OCI-LY1 (cell line): ENCODE data around the gene MAGI2.
"Not testable (repeated sequence)": the region's sequence is repeated elsewhere in the genome, so short reads cannot be mapped to it uniquely, and the experiment has no call there.

Experiments
- H2AFZ ChIP-seq: fragments of 200-600 bp; sonication (generic), shearing (Covaris generic); 2 replicates; pipeline ENCODE4 v1.6.0; 2014; ENCODE audit warnings: antibody characterized with exemption, mild to moderate bottlenecking, low read length
- H3F3A ChIP-seq: fragments of 200-600 bp; sonication (generic), shearing (Covaris generic); 2 replicates; pipeline ENCODE4 v1.6.0; 2014; ENCODE audit warnings: mild to moderate bottlenecking, antibody characterized with exemption, low read length, moderate library complexity; ENCODE audit not compliant: insufficient read depth
- H3K27ac ChIP-seq: fragments of 200-600 bp; sonication (generic); 2 replicates; pipeline ENCODE4 v1.5.1; 2014; ENCODE audit warnings: low read length, mixed run types, mild to moderate bottlenecking, low read depth; ENCODE audit not compliant: poor library complexity, severe bottlenecking
- H3K27me3 ChIP-seq: fragments of 200-600 bp; sonication (generic); 2 replicates; pipeline ENCODE4 v1.6.0; 2014; ENCODE audit warnings: antibody characterized with exemption, mild to moderate bottlenecking, low read length, moderate library complexity; ENCODE audit not compliant: insufficient read depth
- H3K36me3 ChIP-seq: fragments of 200-600 bp; sonication (generic); 2 replicates; pipeline ENCODE4 v1.6.1; 2014; ENCODE audit warnings: mild to moderate bottlenecking, antibody characterized with exemption, low read length, moderate library complexity, mixed read lengths; ENCODE audit not compliant: insufficient read depth
- H3K4me1 ChIP-seq: fragments of 200-600 bp; sonication (generic); 2 replicates; pipeline ENCODE4 v1.5.1; 2014; ENCODE audit warnings: mild to moderate bottlenecking, low read length, moderate library complexity; ENCODE audit not compliant: insufficient read depth, severe bottlenecking
- H3K4me2 ChIP-seq: fragments of 200-600 bp; sonication (generic), shearing (Covaris generic); 2 replicates; pipeline ENCODE4 v1.6.1; 2014; ENCODE audit warnings: low read length
- H3K4me3 ChIP-seq: fragments of 200-600 bp; sonication (generic); 2 replicates; pipeline ENCODE4 v1.5.1; 2014; ENCODE audit warnings: low read length, low read depth, mild to moderate bottlenecking, mixed read lengths; ENCODE audit not compliant: poor library complexity, severe bottlenecking
- H3K79me2 ChIP-seq: fragments of 200-600 bp; shearing (Covaris generic); 2 replicates; pipeline ENCODE4 v1.6.1; 2016; ENCODE audit warnings: mixed run types, low read length, mixed read lengths; ENCODE audit not compliant: insufficient read depth
- H3K9ac ChIP-seq: fragments of 200-600 bp; sonication (generic), shearing (Covaris generic); 2 replicates; pipeline ENCODE4 v1.6.1; 2014; ENCODE audit warnings: mild to moderate bottlenecking, low read length, mixed read lengths
- H3K9me2 ChIP-seq: fragments of 200-600 bp; sonication (generic), shearing (Covaris generic); 2 replicates; pipeline ENCODE4 v1.6.1; 2014; ENCODE audit warnings: low read depth, mild to moderate bottlenecking, low read length, mixed read lengths
- H3K9me3 ChIP-seq: fragments of 200-600 bp; shearing (Covaris generic); 2 replicates; pipeline ENCODE4 v1.6.1; 2014; ENCODE audit warnings: low read length, mixed read lengths
- H4K20me1 ChIP-seq: fragments of 200-600 bp; sonication (generic), shearing (Covaris generic); 2 replicates; pipeline ENCODE4 v1.6.0; 2016; ENCODE audit warnings: mild to moderate bottlenecking, low read length; ENCODE audit not compliant: insufficient read depth
- EZH2 ChIP-seq: fragments of 200-600 bp; sonication (generic), shearing (Covaris generic); IDR thresholded peaks from 2 replicates; pipeline ENCODE4 v1.8.0; 2017; ENCODE audit warnings: borderline replicate concordance, mixed run types, mild to moderate bottlenecking, antibody characterized with exemption, low read length, moderate library complexity, mixed read lengths
- TF ChIP-seq, protein P1 (sequence below): fragments of 200-600 bp; sonication (generic), shearing (Covaris generic); IDR thresholded peaks from 2 replicates; pipeline ENCODE4 v1.5.1; 2017; ENCODE audit warnings: mild to moderate bottlenecking, antibody characterized with exemption, low read length, moderate library complexity, mixed read lengths

Gene MAGI2

GRCh38 chr7:78248867-78249266 lies 1204.6 kb downstream of the MAGI2 start:
- Histone ChIP-seq H3K36me3 (no peaks in the 10 kb centered on the region), H3K4me2 (no peak overlapping the region), H3K9me2 (no peaks in the 10 kb centered on the region), H4K20me1 (no peaks in the 10 kb centered on the region), H3K9me3 (no peaks in the 10 kb centered on the region), H3K79me2 (no peaks in the 10 kb centered on the region), H3K9ac (no peak overlapping the region), H3K27me3 (no peaks in the 10 kb centered on the region), H3K4me1 (no peaks in the 10 kb centered on the region), H3K4me3 (no peak overlapping the region), H2AFZ (no peak overlapping the region), H3K27ac (no peak overlapping the region), H3F3A (no peaks in the 10 kb centered on the region)
- TF ChIP-seq EZH2: no peak
- TF ChIP-seq, protein P1, sequence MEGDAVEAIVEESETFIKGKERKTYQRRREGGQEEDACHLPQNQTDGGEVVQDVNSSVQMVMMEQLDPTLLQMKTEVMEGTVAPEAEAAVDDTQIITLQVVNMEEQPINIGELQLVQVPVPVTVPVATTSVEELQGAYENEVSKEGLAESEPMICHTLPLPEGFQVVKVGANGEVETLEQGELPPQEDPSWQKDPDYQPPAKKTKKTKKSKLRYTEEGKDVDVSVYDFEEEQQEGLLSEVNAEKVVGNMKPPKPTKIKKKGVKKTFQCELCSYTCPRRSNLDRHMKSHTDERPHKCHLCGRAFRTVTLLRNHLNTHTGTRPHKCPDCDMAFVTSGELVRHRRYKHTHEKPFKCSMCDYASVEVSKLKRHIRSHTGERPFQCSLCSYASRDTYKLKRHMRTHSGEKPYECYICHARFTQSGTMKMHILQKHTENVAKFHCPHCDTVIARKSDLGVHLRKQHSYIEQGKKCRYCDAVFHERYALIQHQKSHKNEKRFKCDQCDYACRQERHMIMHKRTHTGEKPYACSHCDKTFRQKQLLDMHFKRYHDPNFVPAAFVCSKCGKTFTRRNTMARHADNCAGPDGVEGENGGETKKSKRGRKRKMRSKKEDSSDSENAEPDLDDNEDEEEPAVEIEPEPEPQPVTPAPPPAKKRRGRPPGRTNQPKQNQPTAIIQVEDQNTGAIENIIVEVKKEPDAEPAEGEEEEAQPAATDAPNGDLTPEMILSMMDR: no peak

- Histone ChIP-seq H3K4me1 (no peaks in the 10 kb centered on the region), H3K4me2 (no peak overlapping the region), H3K79me2 (no peaks in the 10 kb centered on the region), H3K9me2 (no peaks in the 10 kb centered on the region), H3K9ac (no peak overlapping the region), H3K36me3 (no peaks in the 10 kb centered on the region), H3K27me3 (no peaks in the 10 kb centered on the region), H3F3A (no peaks in the 10 kb centered on the region), H3K27ac (no peak overlapping the region), H3K4me3 (no peak overlapping the region), H2AFZ (no peak overlapping the region), H4K20me1 (no peaks in the 10 kb centered on the region), H3K9me3 (no peaks in the 10 kb centered on the region)
- TF ChIP-seq, protein P1: no peak
- no peak for TF ChIP-seq EZH2
Measured at GRCh38 chr7:78247910-78248689, 1205.4 kb downstream of the MAGI2 start.

- H3K36me3 ChIP-seq, H4K20me1 ChIP-seq, H3K27ac ChIP-seq, H3K4me2 ChIP-seq, H2AFZ ChIP-seq, H3K4me1 ChIP-seq, H3K9ac ChIP-seq, H3K4me3 ChIP-seq, H3K9me2 ChIP-seq, H3K79me2 ChIP-seq, H3F3A ChIP-seq, H3K9me3 ChIP-seq, H3K27me3 ChIP-seq: not testable (repeated sequence)
Measured at GRCh38 chr7:78240179-78240578, 1213.3 kb downstream of the MAGI2 start.

DNA sequence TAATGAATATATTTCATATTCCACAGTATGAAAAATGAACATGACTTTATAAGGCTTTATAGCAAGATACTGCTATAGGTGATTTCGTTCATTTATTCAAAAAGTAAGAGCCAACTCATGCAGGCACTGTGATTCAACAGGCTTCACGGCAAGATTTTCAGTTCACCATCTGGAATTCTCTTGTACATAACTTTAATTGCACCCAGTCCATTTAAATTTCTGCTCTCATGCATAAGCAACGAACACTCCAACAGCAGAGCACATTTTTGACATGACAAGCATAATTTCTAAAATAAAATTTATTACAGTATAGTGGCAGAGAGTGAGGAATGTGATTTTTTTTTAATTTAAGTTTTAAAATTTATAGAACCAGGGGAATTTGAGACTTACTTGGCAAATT lies 1218.8 kb downstream of the MAGI2 start:
- no peaks in the 10 kb centered on the region; the same call in 1 of the 2 replicates for H3K9me3 ChIP-seq
- H3K36me3 ChIP-seq: no peaks in the 10 kb centered on the region
- H3K27ac ChIP-seq: no peak overlapping the region
- no peaks in the 10 kb centered on the region for H4K20me1 ChIP-seq
- no peak for TF ChIP-seq EZH2
- TF ChIP-seq, protein P1: no peak
- H3K79me2 ChIP-seq: no peaks in the 10 kb centered on the region
- no peaks in the 10 kb centered on the region for H3K9me2 ChIP-seq
- H2AFZ ChIP-seq: no peak overlapping the region
- no peak overlapping the region for H3K4me3 ChIP-seq
- H3K27me3 ChIP-seq: no peaks in the 10 kb centered on the region
- H3F3A ChIP-seq: no peaks in the 10 kb centered on the region
- H3K9ac ChIP-seq: no peak overlapping the region
- no peaks in the 10 kb centered on the region for H3K4me1 ChIP-seq
- H3K4me2 ChIP-seq: no peak overlapping the region
